Measurements from ENCODE around the gene SLC18B1. TPM values are rescaled to one million over a fixed set of nuclear protein-coding genes. Genes with fewer than 3 reads are reported as not detected.

Gene SLC18B1
- polyA plus RNA-seq, 2 of the 4 experiments (the other 2 are of a cell fraction), result 4.5 to 17.4 TPM

GRCh38 chr6:132736239-132736638 is 62.2 kb downstream of the SLC18B1 start:
- no peak overlapping the region for H3K27ac ChIP-seq
- no peak for FAIRE-seq
- POLR2A ChIA-PET, result no interaction called here

GRCh38 chr6:132734694-132735236 is 63.7 kb downstream of the SLC18B1 start:
- ChIA-PET POLR2A (no interaction called here), CTCF (interaction anchor here (0.7 kb wide), 1 partner anchor 14 kb away, joined by 3 read pairs; no protein-coding TSS in a partner anchor)
- H3K4me1 ChIP-seq, result peaks cover 30% of the 10 kb centered on the region
- ATAC-seq (peak; percentile 66 to 70; a peak in 4 of 6 replicates), DNase-seq (ENCODE audit: low read depth in 1 of 2, low spot score in 1 of 2) (peak in 1 of 2 experiments; percentile 57), FAIRE-seq (no peak)
- H3K27ac ChIP-seq, result no peak overlapping the region
- H3K9me3 ChIP-seq, result no peaks in the 10 kb centered on the region
- H3K4me2 ChIP-seq, result peak overlapping the region; percentile 19; the same call in 2 of the 3 replicates
- no peak overlapping the region for H3K4me3 ChIP-seq
- 14% methylated on average over 3 of the region's 3 CpGs for WGBS (ENCODE audit: missing lambda C conversion rate)
- TF ChIP-seq RAD21 (conservative IDR thresholded peaks at IDR 0.05 in 1 of 2, IDR thresholded peaks at IDR 0.05 in 1 of 2), result peak in 1 of 2 experiments; percentile 37; a peak in 3 of 5 replicates
- TF ChIP-seq NPAS2 (CRISPR knock-in tag; IDR thresholded peaks at IDR 0.05; ENCODE audit: borderline replicate concordance), result no peak
- TF ChIP-seq SREBF2 (IDR thresholded peaks at IDR 0.05), result no peak
- TF ChIP-seq ELK1 (IDR thresholded peaks at IDR 0.05; ENCODE audit: low read depth, low read length), result no peak
- TF ChIP-seq RCOR1 (IDR thresholded peaks at IDR 0.05; ENCODE audit: low read depth, low read length), result no peak
- TF ChIP-seq POLR2A (IDR thresholded peaks at IDR 0.05; ENCODE audit: low read length), result no peak
- peak in 1 of 2 experiments; percentile 39; a peak in 1 of 5 replicates for TF ChIP-seq JUN (IDR thresholded peaks at IDR 0.05)
- no peak for TF ChIP-seq FOSL2 (IDR thresholded peaks at IDR 0.05)
- 0 out of 2 replicates have a peak, but pooled peaks have one; percentile 24 for TF ChIP-seq FOSL2 (CRISPR knock-in tag; IDR thresholded peaks at IDR 0.05)
- TF ChIP-seq ZFP36 (IDR thresholded peaks at IDR 0.05; ENCODE audit: borderline replicate concordance, partially characterized antibody), result no peak
- TF ChIP-seq TFCP2L1 (CRISPR knock-in tag; IDR thresholded peaks at IDR 0.05), result no peak
- TF ChIP-seq CHD2 (IDR thresholded peaks at IDR 0.05; ENCODE audit: low read length, partially characterized antibody), result no peak
- TF ChIP-seq BCL3 (IDR thresholded peaks at IDR 0.05), result 0 out of 3 replicates have a peak, but pooled peaks have one; percentile 27

More at GRCh38 chr6:132736239-132736638, 62.2 kb downstream of the SLC18B1 start:
- TF ChIP-seq CTCF (IDR thresholded peaks at IDR 0.05) (no peak), HES2 (IDR thresholded peaks at IDR 0.05) (no peak), ZFP36 (IDR thresholded peaks at IDR 0.05; ENCODE audit: borderline replicate concordance, partially characterized antibody) (no peak), FOSL2 (IDR thresholded peaks at IDR 0.05) (no peak), FOSL2 (CRISPR knock-in tag; IDR thresholded peaks at IDR 0.05) (no peak), TFCP2L1 (CRISPR knock-in tag; IDR thresholded peaks at IDR 0.05) (no peak), MAFK (IDR thresholded peaks at IDR 0.05; ENCODE audit: partially characterized antibody) (no peak), HEYL (CRISPR knock-in tag; IDR thresholded peaks at IDR 0.05) (no peak), USF2 (IDR thresholded peaks at IDR 0.05) (no peak), HOXB5 (CRISPR knock-in tag; IDR thresholded peaks at IDR 0.05) (no peak), NPAS2 (CRISPR knock-in tag; IDR thresholded peaks at IDR 0.05; ENCODE audit: borderline replicate concordance) (no peak), TP53 (CRISPR knock-in tag; IDR thresholded peaks at IDR 0.05) (no peak), BCL3 (IDR thresholded peaks at IDR 0.05) (no peak), JUNB (IDR thresholded peaks at IDR 0.05) (no peak), JUN (IDR thresholded peaks at IDR 0.05) (no peak), POLR2AphosphoS2 (conservative IDR thresholded peaks at IDR 0.05; ENCODE audit: low read length) (no peak), PHF8 (IDR thresholded peaks at IDR 0.05; ENCODE audit: borderline replicate concordance, low read depth) (no peak), ATOH8 (CRISPR knock-in tag; IDR thresholded peaks at IDR 0.05; ENCODE audit: low read depth) (no peak), RARB (CRISPR knock-in tag; IDR thresholded peaks at IDR 0.05) (no peak), SREBF2 (IDR thresholded peaks at IDR 0.05) (no peak)
- Histone ChIP-seq H3K4me3 (no peak overlapping the region), H3K4me1 (peaks cover 15% of the 10 kb centered on the region), H3K9me3 (no peaks in the 10 kb centered on the region), H3K4me2 (no peak overlapping the region)
- DNase-seq (ENCODE audit: low read depth in 1 of 2, low spot score in 1 of 2), result no peak
- CTCF ChIA-PET, result no interaction called here
- WGBS (ENCODE audit: missing lambda C conversion rate), result 35% methylated on average over 1 of the region's 1 CpG
- ATAC-seq, result no peak

Measured in A549 (cell line).